ENCODE measurements around the gene COQ2. TPM values are rescaled to one million over a fixed set of nuclear protein-coding genes. Genes with fewer than 3 reads are reported as not detected.

The COQ2 gene
- total RNA-seq, 2 donors from 2014 or later = 2.1 to 4.6 TPM

- Histone ChIP-seq H3K9me3 (no peaks in the 10 kb centered on the region), H3K4me3 (no peak overlapping the region), H3K4me1 (no peaks in the 10 kb centered on the region), H3K36me3 (replicated peaks in 1 of 2; ENCODE audit: insufficient read depth in 1 of 2, low read depth in 2 of 2) (no peaks in the 10 kb centered on the region), H3K27me3 (no peaks in the 10 kb centered on the region), H3K27ac (no peak overlapping the region)
- DNase-seq = no peak
- TF ChIP-seq POLR2A (IDR thresholded peaks at IDR 0.05) (no peak), CTCF (IDR thresholded peaks at IDR 0.05) (no peak)
- intact Hi-C loops (cut with DNase I) = no loop called here
- no peak for ATAC-seq
- 76 to 77% methylated on average over 4 of the region's 4 CpGs for WGBS, 2 donors
Measured at GRCh38 chr4:83317671-83318070, 33.1 kb upstream of the COQ2 start.

GRCh38 chr4:83316459-83317165 is 32.0 kb upstream of the COQ2 start:
- H3K27me3 ChIP-seq = no peaks in the 10 kb centered on the region
- TF ChIP-seq CTCF (IDR thresholded peaks at IDR 0.05) (no peak), POLR2A (IDR thresholded peaks at IDR 0.05) (no peak)
- no peak overlapping the region for H3K4me3 ChIP-seq
- intact Hi-C loops (cut with DNase I) = no loop called here
- WGBS, 2 donors = 73 to 84% methylated on average over 13 of the region's 13 CpGs
- ATAC-seq (no peak), DNase-seq (no peak)
- no peaks in the 10 kb centered on the region for H3K36me3 ChIP-seq (replicated peaks in 1 of 2; ENCODE audit: insufficient read depth in 1 of 2, low read depth in 2 of 2)
- no peak overlapping the region for H3K27ac ChIP-seq
- no peaks in the 10 kb centered on the region for H3K4me1 ChIP-seq
- H3K9me3 ChIP-seq = no peaks in the 10 kb centered on the region

- Histone ChIP-seq H3K4me3 (no peak overlapping the region), H3K36me3 (replicated peaks in 1 of 2; ENCODE audit: insufficient read depth in 1 of 2, low read depth in 2 of 2) (no peaks in the 10 kb centered on the region), H3K27ac (no peak overlapping the region), H3K4me1 (no peaks in the 10 kb centered on the region), H3K27me3 (no peaks in the 10 kb centered on the region), H3K9me3 (no peaks in the 10 kb centered on the region)
- 89 to 96% methylated on average over 4 of the region's 4 CpGs for WGBS, 2 donors
- TF ChIP-seq POLR2A (IDR thresholded peaks at IDR 0.05) (no peak), CTCF (IDR thresholded peaks at IDR 0.05) (no peak)
- ATAC-seq (no peak), DNase-seq (no peak)
- intact Hi-C loops (cut with DNase I) = no loop called here
Measured at GRCh38 chr4:83315341-83315870, 30.8 kb upstream of the COQ2 start.

GRCh38 chr4:83308672-83309071 is 24.1 kb upstream of the COQ2 start:
- WGBS, 2 donors = 76 to 83% methylated on average over 4 of the region's 4 CpGs
- intact Hi-C loops (cut with DNase I) = no loop called here
- ATAC-seq (no peak), DNase-seq (no peak)
- H3K27ac ChIP-seq = no peak overlapping the region
- H3K36me3 ChIP-seq (replicated peaks in 1 of 2; ENCODE audit: insufficient read depth in 1 of 2, low read depth in 2 of 2) = no peaks in the 10 kb centered on the region
- no peaks in the 10 kb centered on the region for H3K9me3 ChIP-seq
- no peaks in the 10 kb centered on the region for H3K4me1 ChIP-seq
- H3K4me3 ChIP-seq = no peak overlapping the region
- H3K27me3 ChIP-seq = no peaks in the 10 kb centered on the region
- TF ChIP-seq POLR2A (IDR thresholded peaks at IDR 0.05) (no peak), CTCF (IDR thresholded peaks at IDR 0.05) (no peak)

GRCh38 chr4:83307920-83308319 is 23.3 kb upstream of the COQ2 start:
- no peaks in the 10 kb centered on the region for H3K36me3 ChIP-seq (replicated peaks in 1 of 2; ENCODE audit: insufficient read depth in 1 of 2, low read depth in 2 of 2)
- no peaks in the 10 kb centered on the region for H3K4me1 ChIP-seq
- H3K9me3 ChIP-seq = no peaks in the 10 kb centered on the region
- 81 to 82% methylated on average over 7 of the region's 7 CpGs for WGBS, 2 donors
- no peak for DNase-seq
- ATAC-seq = no peak
- no peak overlapping the region for H3K4me3 ChIP-seq
- H3K27ac ChIP-seq = no peak overlapping the region
- intact Hi-C loops (cut with DNase I) = no loop called here
- TF ChIP-seq CTCF (IDR thresholded peaks at IDR 0.05) (no peak), POLR2A (IDR thresholded peaks at IDR 0.05) (no peak)
- H3K27me3 ChIP-seq = no peaks in the 10 kb centered on the region
